Measurements from ENCODE around the gene ZNF354B.

The ZNF354B gene

GRCh38 chr5:178859625-178860521 is at the start of gene ZNF354B:
TSS of gene ZNF354B (plus strand) at chr5:178859953. CDS start at chr5:178861048, 1,095 bp downstream.
- H3K4me3 ChIP-seq (ENCODE audit: low read depth, low read length) = peak within 1 kb of the TSS; percentile 64
- no peak for TF ChIP-seq CTCF (IDR thresholded peaks at IDR 0.05; ENCODE audit: borderline replicate concordance, insufficient read depth, low read depth, low read length)

GRCh38 chr5:178817506-178817905 is 42.2 kb upstream of the ZNF354B start:
- H3K4me3 ChIP-seq (ENCODE audit: low read depth, low read length) = no peak overlapping the region
- no peak for TF ChIP-seq CTCF (IDR thresholded peaks at IDR 0.05; ENCODE audit: borderline replicate concordance, insufficient read depth, low read depth, low read length)

GRCh38 chr5:178818094-178818493 is 41.7 kb upstream of the ZNF354B start:
- no peak for TF ChIP-seq CTCF (IDR thresholded peaks at IDR 0.05; ENCODE audit: borderline replicate concordance, insufficient read depth, low read depth, low read length)
- H3K4me3 ChIP-seq (ENCODE audit: low read depth, low read length) = no peak overlapping the region

GRCh38 chr5:178820001-178820400 is 39.8 kb upstream of the ZNF354B start:
- no peak overlapping the region for H3K4me3 ChIP-seq (ENCODE audit: low read depth, low read length)
- no peak for TF ChIP-seq CTCF (IDR thresholded peaks at IDR 0.05; ENCODE audit: borderline replicate concordance, insufficient read depth, low read depth, low read length)

- no peak for TF ChIP-seq CTCF (IDR thresholded peaks at IDR 0.05; ENCODE audit: borderline replicate concordance, insufficient read depth, low read depth, low read length)
These were observed 34.3 kb upstream of the ZNF354B start for GRCh38 chr5:178825444-178825843.

GRCh38 chr5:178826216-178826615 is 33.5 kb upstream of the ZNF354B start:
- H3K4me3 ChIP-seq (ENCODE audit: low read depth, low read length) = no peak overlapping the region
- no peak for TF ChIP-seq CTCF (IDR thresholded peaks at IDR 0.05; ENCODE audit: borderline replicate concordance, insufficient read depth, low read depth, low read length)

More at GRCh38 chr5:178825444-178825843, 34.3 kb upstream of the ZNF354B start:
- no peak overlapping the region for H3K4me3 ChIP-seq (ENCODE audit: low read depth, low read length)

GRCh38 chr5:178827636-178828035 is 32.1 kb upstream of the ZNF354B start:
- TF ChIP-seq CTCF (IDR thresholded peaks at IDR 0.05; ENCODE audit: borderline replicate concordance, insufficient read depth, low read depth, low read length) = no peak
- H3K4me3 ChIP-seq (ENCODE audit: low read depth, low read length) = no peak overlapping the region

All from GM12875 (cell line).